Muscle layer of duodenum (tissue), 2 donors: ENCODE measurements around the gene ZBTB20.

ENCODE experiments used
- H3K27ac ChIP-seq: one replicate; pipeline ENCODE4 v1.7.0; 2013; ENCODE audit warnings: mild to moderate bottlenecking, low read length
- H3K27me3 ChIP-seq: one replicate; pipeline ENCODE4 v1.7.0; 2013; ENCODE audit warnings: low read depth, mild to moderate bottlenecking, control low read depth, low read length
- H3K36me3 ChIP-seq, 2 donors: one replicate each; pipeline ENCODE4 v1.7.0; 2013; ENCODE audit warnings: low read length in 2 of 2, control low read depth in 1 of 2, mild to moderate bottlenecking in 1 of 2; ENCODE audit not compliant: insufficient read depth in 2 of 2, control insufficient read depth in 1 of 2
- H3K4me1 ChIP-seq, 2 donors: one replicate each; pipeline ENCODE4 v1.7.0; 2013; ENCODE audit warnings: low read length in 2 of 2, mild to moderate bottlenecking in 2 of 2, control low read depth in 1 of 2, moderate library complexity in 1 of 2; ENCODE audit not compliant: insufficient read depth in 2 of 2, control insufficient read depth in 1 of 2
- H3K4me3 ChIP-seq, 2 donors: one replicate each; pipeline ENCODE4 v1.7.0; 2013; ENCODE audit warnings: low read length in 2 of 2, low read depth in 1 of 2, mild to moderate bottlenecking in 1 of 2
- H3K9me3 ChIP-seq, 2 donors: one replicate each; pipeline ENCODE4 v1.7.0; 2013; ENCODE audit warnings: low read length in 2 of 2, control low read depth in 1 of 2, mild to moderate bottlenecking in 1 of 2; ENCODE audit not compliant: control insufficient read depth in 1 of 2
- donor health status: healthy.

The ZBTB20 gene

GRCh38 chr3:114332342-114333179 lies 814.5 kb downstream of the ZBTB20 start:
- H3K4me3 ChIP-seq = no peak overlapping the region
- H3K27ac ChIP-seq = no peak overlapping the region
- H3K27me3 ChIP-seq = no peaks in the 10 kb centered on the region
- H3K4me1 ChIP-seq = no peaks in the 10 kb centered on the region
- H3K9me3 ChIP-seq = peaks cover 0 to 2% of the 10 kb centered on the region in 2 donors
- peaks cover 6 to 7% of the 10 kb centered on the region in 2 donors for H3K36me3 ChIP-seq

- no peaks in the 10 kb centered on the region for H3K27me3 ChIP-seq
- peaks cover 3 to 6% of the 10 kb centered on the region in 2 donors for H3K36me3 ChIP-seq
- no peak overlapping the region for H3K27ac ChIP-seq
- peaks cover 0 to 2% of the 10 kb centered on the region in 2 donors for H3K9me3 ChIP-seq
- H3K4me3 ChIP-seq = no peak overlapping the region
- no peaks in the 10 kb centered on the region for H3K4me1 ChIP-seq
Measured at GRCh38 chr3:114331710-114332109, 815.4 kb downstream of the ZBTB20 start.

- Histone ChIP-seq H3K27me3 (no peaks in the 10 kb centered on the region), H3K4me1 (no peaks in the 10 kb centered on the region), H3K4me3 (no peak overlapping the region), H3K36me3 (peaks cover 3 to 6% of the 10 kb centered on the region in 2 donors), H3K27ac (no peak overlapping the region), H3K9me3 (peaks cover 0 to 2% of the 10 kb centered on the region in 2 donors)
Measured at GRCh38 chr3:114331007-114331406, 816.1 kb downstream of the ZBTB20 start.

GRCh38 chr3:114329823-114330222 lies 817.3 kb downstream of the ZBTB20 start:
- peaks cover 0 to 2% of the 10 kb centered on the region in 2 donors for H3K9me3 ChIP-seq
- no peak overlapping the region for H3K27ac ChIP-seq
- H3K4me3 ChIP-seq = no peak overlapping the region
- H3K4me1 ChIP-seq = no peaks in the 10 kb centered on the region
- peaks cover 3 to 6% of the 10 kb centered on the region in 2 donors for H3K36me3 ChIP-seq
- no peaks in the 10 kb centered on the region for H3K27me3 ChIP-seq

GRCh38 chr3:114328345-114328744 lies 818.7 kb downstream of the ZBTB20 start:
- Histone ChIP-seq H3K4me3 (no peak overlapping the region), H3K9me3 (peaks cover 0 to 2% of the 10 kb centered on the region in 2 donors), H3K4me1 (no peaks in the 10 kb centered on the region), H3K27me3 (no peaks in the 10 kb centered on the region), H3K27ac (no peak overlapping the region), H3K36me3 (peaks cover 3 to 6% of the 10 kb centered on the region in 2 donors)

- Histone ChIP-seq H3K4me3 (no peak overlapping the region), H3K4me1 (no peaks in the 10 kb centered on the region), H3K9me3 (peaks cover 0 to 2% of the 10 kb centered on the region in 2 donors), H3K27me3 (no peaks in the 10 kb centered on the region), H3K36me3 (peaks cover 3 to 6% of the 10 kb centered on the region in 2 donors), H3K27ac (no peak overlapping the region)
Measured at GRCh38 chr3:114327665-114328064, 819.4 kb downstream of the ZBTB20 start.

- Histone ChIP-seq H3K27me3 (no peaks in the 10 kb centered on the region), H3K36me3 (no peaks in the 10 kb centered on the region), H3K4me1 (no peaks in the 10 kb centered on the region), H3K9me3 (no peaks in the 10 kb centered on the region), H3K4me3 (no peak overlapping the region), H3K27ac (no peak overlapping the region)
Measured at GRCh38 chr3:114323546-114324254, 823.4 kb downstream of the ZBTB20 start.

GRCh38 chr3:114320246-114320645 lies 826.8 kb downstream of the ZBTB20 start:
- H3K4me1 ChIP-seq = no peaks in the 10 kb centered on the region
- H3K9me3 ChIP-seq = no peaks in the 10 kb centered on the region
- H3K27ac ChIP-seq = no peak overlapping the region
- H3K4me3 ChIP-seq = no peak overlapping the region
- H3K27me3 ChIP-seq = no peaks in the 10 kb centered on the region
- H3K36me3 ChIP-seq = no peaks in the 10 kb centered on the region

- H3K27ac ChIP-seq = no peak overlapping the region
- H3K36me3 ChIP-seq = no peaks in the 10 kb centered on the region
- H3K27me3 ChIP-seq = no peaks in the 10 kb centered on the region
- no peaks in the 10 kb centered on the region for H3K4me1 ChIP-seq
- no peak overlapping the region for H3K4me3 ChIP-seq
- no peaks in the 10 kb centered on the region for H3K9me3 ChIP-seq
Measured at GRCh38 chr3:114319453-114319852, 827.6 kb downstream of the ZBTB20 start.

GRCh38 chr3:114318295-114318694 lies 828.8 kb downstream of the ZBTB20 start:
- Histone ChIP-seq H3K27me3 (no peaks in the 10 kb centered on the region), H3K4me3 (no peak overlapping the region), H3K4me1 (no peaks in the 10 kb centered on the region), H3K9me3 (no peaks in the 10 kb centered on the region), H3K27ac (no peak overlapping the region), H3K36me3 (no peaks in the 10 kb centered on the region)

- Histone ChIP-seq H3K27me3 (no peaks in the 10 kb centered on the region), H3K4me3 (no peak overlapping the region), H3K36me3 (no peaks in the 10 kb centered on the region), H3K9me3 (no peaks in the 10 kb centered on the region), H3K4me1 (no peaks in the 10 kb centered on the region), H3K27ac (no peak overlapping the region)
Measured at GRCh38 chr3:114314282-114314681, 832.8 kb downstream of the ZBTB20 start.
